ENCODE measurements around the gene ALDH1L1.
"Not testable (repeated sequence)": the region's sequence is repeated elsewhere in the genome, so short reads cannot be mapped to it uniquely, and the experiment has no call there.

Gene ALDH1L1

DNA sequence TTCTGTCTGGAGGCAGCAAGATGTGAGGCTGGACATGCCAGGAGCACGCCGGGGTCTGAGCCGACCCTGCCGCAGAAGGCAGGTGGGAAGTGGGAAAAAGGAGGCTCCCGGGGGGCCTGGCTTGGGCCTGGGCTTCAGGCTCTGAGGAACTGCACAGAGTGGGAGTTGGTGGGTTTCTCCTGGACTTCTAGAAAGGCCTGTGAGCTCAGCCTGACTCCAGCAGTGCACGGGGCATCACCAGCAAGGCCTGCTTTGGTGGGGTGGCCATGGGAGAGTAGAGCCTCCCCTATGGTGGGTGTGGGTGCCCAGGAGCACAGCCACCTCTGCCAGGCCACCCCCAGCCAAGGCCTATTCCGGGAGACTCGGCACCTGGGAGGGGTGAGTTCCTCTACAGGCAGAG lies 78.4 kb downstream of the ALDH1L1 start:
- Histone ChIP-seq H3K4me3 (no peak overlapping the region), H3K9me3 (peaks cover 20% of the 10 kb centered on the region), H3K27me3 (no peaks in the 10 kb centered on the region), H3K27ac (no peak overlapping the region), H4K20me1 (no peaks in the 10 kb centered on the region), H3K4me1 (no peaks in the 10 kb centered on the region), H3K9ac (no peak overlapping the region), H3K4me2 (no peak overlapping the region), H3K36me3 (no peaks in the 10 kb centered on the region)
- no peak for TF ChIP-seq Cebpa-rat (IDR thresholded peaks at IDR 0.05)

DNA sequence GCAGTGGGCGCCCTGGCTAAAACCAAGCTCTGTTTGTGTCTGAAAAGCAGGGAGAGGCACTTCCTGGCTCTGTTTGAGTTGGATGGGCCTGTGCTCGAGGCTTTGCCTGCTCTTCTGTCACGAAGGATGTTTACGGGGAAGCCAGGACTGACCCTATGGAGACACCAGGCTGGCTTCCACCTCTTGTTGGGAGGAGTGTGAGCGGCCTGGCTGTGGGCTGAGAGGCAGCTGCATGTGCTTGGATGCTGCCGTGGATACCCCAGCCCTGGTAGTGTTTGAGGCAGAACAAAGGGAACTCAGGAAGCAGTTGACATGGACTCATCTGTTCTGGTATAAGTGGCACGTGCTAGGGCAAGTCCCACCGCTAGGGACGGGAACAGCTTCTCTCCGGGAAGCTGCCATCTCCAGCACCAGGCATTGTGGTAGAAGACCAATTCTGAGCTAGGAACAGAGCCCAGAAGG lies 78.8 kb downstream of the ALDH1L1 start:
- no peaks in the 10 kb centered on the region for H3K27me3 ChIP-seq
- no peak overlapping the region for H3K4me2 ChIP-seq
- H3K27ac ChIP-seq, result no peak overlapping the region
- H3K9ac ChIP-seq, result no peak overlapping the region
- no peaks in the 10 kb centered on the region for H3K4me1 ChIP-seq
- H3K9me3 ChIP-seq, result peaks cover 25% of the 10 kb centered on the region
- H3K4me3 ChIP-seq, result no peak overlapping the region
- TF ChIP-seq Cebpa-rat (IDR thresholded peaks at IDR 0.05), result no peak
- no peaks in the 10 kb centered on the region for H3K36me3 ChIP-seq
- no peaks in the 10 kb centered on the region for H4K20me1 ChIP-seq

DNA sequence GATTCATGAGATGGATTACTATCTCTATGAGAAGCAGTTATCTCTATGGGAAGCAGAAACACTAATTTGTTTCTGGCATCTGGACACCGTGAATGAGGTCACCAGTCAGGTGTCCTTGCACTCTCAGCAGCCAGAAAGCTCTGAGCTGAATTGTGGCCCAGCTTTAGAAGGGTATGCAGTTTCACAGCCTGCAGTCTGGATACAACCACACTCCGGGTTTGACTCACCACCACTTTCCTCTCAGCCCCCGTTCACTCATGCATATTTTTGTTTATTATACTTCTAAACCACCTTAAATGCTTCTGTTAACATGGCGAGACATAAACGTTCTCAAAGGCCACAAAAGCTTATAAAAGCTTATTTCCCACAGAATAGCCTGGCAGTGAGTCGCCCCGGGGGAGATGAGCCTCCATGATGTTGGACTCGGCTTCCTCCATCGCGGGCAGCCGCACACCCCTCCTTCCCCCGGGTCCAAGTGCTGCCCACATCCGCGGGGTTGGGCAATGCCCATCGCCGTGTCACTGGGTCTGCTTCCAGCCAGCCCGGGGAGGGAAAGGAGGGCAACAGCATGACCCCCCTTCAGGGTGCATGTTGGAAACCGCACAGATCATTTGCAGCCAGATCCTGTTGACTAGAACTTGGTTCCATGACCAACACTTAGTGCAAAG lies 79.6 kb downstream of the ALDH1L1 start:
- Histone ChIP-seq H4K20me1 (no peaks in the 10 kb centered on the region), H3K9ac (no peak overlapping the region), H3K27ac (no peak overlapping the region), H3K4me2 (no peak overlapping the region), H3K4me3 (no peak overlapping the region), H3K9me3 (peaks cover 33% of the 10 kb centered on the region), H3K36me3 (no peaks in the 10 kb centered on the region), H3K27me3 (no peaks in the 10 kb centered on the region), H3K4me1 (no peaks in the 10 kb centered on the region)
- TF ChIP-seq Cebpa-rat (IDR thresholded peaks at IDR 0.05), result no peak

DNA sequence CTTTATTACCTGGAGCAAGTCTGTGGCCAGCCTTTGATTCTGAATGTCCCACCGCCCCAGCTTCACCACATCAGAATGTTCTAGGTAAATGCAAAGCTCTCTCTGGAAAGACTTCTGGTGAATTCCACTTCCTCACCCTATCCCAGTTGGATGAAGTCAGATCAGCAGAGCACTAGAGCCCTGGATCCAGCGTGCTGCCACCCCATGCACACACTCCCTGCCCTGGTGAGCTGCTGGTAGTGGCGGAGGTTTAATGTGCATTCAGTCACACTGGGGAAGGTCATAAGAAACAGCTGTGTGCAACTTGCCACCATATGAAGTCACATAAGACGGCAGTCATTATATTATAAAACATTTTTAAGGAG lies 80.1 kb downstream of the ALDH1L1 start:
- Histone ChIP-seq H3K27ac (no peak overlapping the region), H3K4me1 (no peaks in the 10 kb centered on the region), H3K9me3 (peaks cover 38% of the 10 kb centered on the region), H3K4me2 (no peak overlapping the region), H3K27me3 (no peaks in the 10 kb centered on the region), H3K36me3 (no peaks in the 10 kb centered on the region), H3K9ac (no peak overlapping the region), H3K4me3 (no peak overlapping the region), H4K20me1 (no peaks in the 10 kb centered on the region)
- no peak for TF ChIP-seq Cebpa-rat (IDR thresholded peaks at IDR 0.05)

DNA sequence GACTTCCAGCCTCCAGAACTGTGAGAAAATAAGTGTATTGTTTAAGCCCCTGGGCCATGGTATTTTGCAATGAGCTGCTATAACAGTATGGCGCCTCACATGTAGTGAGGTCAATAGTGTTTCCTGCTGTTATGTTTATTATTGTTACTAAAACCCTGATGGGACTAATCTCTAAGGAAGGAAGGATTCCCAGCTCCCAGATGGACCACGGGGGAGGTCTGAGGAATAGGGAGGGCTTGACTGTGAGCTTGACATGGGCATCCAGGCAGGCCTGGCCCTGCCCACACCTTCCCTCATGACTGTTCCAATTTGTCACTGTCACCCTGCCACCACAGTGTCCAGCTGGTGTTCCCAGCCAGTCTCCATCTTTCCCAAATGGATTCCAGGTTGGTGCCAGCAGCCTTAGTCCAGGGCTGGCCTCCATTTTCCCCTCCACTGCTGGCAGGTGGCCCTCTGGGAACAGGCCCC lies 82.0 kb downstream of the ALDH1L1 start:
- Histone ChIP-seq H3K4me2 (no peak overlapping the region), H3K36me3 (no peaks in the 10 kb centered on the region), H3K9ac (no peak overlapping the region), H3K4me1 (no peaks in the 10 kb centered on the region), H3K4me3 (no peak overlapping the region), H3K27me3 (no peaks in the 10 kb centered on the region), H4K20me1 (no peaks in the 10 kb centered on the region), H3K27ac (no peak overlapping the region), H3K9me3 (peaks cover 47% of the 10 kb centered on the region)
- TF ChIP-seq Cebpa-rat (IDR thresholded peaks at IDR 0.05), result no peak

DNA sequence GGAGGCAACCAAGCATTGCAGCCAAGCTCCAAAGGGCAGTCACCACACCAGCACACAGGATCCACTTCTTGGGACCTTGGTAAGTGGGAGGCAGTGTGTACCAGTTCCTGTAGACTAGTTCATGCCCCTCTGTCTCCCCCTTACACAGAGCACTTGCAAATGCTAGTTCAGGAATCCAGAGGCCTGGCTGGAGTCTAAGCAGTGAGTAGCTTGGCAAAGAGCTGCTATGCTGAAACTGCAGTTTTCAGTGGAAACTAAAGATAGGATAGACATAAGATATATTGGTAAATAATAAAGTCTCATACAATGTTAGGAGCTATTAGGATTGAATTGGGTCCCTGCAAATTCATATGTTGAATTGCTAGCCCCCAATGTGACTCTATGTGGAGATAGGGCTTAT lies 82.6 kb downstream of the ALDH1L1 start:
- H3K9ac ChIP-seq, result no peak overlapping the region
- H3K4me3 ChIP-seq, result no peak overlapping the region
- TF ChIP-seq Cebpa-rat (IDR thresholded peaks at IDR 0.05), result no peak
- peaks cover 52% of the 10 kb centered on the region for H3K9me3 ChIP-seq
- H3K27me3 ChIP-seq, result no peaks in the 10 kb centered on the region
- H3K4me2 ChIP-seq, result no peak overlapping the region
- no peaks in the 10 kb centered on the region for H3K36me3 ChIP-seq
- no peaks in the 10 kb centered on the region for H3K4me1 ChIP-seq
- H3K27ac ChIP-seq, result no peak overlapping the region
- no peaks in the 10 kb centered on the region for H4K20me1 ChIP-seq

DNA sequence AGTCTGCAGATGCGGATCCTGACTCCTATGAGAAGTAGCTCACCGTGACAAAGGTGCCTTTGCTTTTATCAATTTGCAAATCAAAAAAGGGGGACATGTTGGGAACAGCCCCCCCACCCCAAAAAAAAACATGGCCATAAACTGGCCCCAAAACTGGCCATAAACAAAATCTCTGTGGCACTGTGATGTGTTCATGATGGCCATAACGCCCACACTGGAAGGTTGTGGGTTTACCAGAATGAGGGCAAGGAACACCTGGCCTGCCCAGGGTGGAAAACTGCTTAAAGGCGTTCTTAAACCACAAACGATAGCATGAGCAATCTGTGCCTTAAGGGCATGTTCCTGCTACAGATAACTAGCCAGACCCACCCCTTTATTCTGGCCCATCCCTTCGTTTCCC lies 84.1 kb downstream of the ALDH1L1 start:
- H3K27ac ChIP-seq, H3K4me3 ChIP-seq, H3K27me3 ChIP-seq, H3K4me2 ChIP-seq, H3K36me3 ChIP-seq, H4K20me1 ChIP-seq, H3K4me1 ChIP-seq, H3K9ac ChIP-seq: not testable (repeated sequence)
- peaks cover 67% of the 10 kb centered on the region for H3K9me3 ChIP-seq

DNA sequence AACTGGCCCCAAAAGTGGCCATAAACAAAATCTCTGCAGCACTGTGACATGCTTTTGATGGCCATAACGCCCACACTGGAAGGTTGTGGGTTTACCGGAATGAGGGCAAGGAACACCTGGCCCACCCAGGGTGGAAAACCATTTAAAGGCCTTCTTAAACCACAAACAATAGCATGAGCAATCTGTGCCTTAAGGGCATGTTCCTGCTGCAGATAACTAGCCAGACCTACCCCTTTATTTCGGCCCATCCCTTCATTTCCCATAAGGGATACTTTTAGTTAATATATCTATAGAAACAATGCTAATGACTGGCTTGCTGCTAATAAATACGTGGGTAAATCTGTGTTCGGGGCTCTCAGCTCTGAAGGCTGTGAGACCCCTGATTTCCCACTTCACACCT lies 88.3 kb downstream of the ALDH1L1 start:
- H3K4me2 ChIP-seq, H3K4me1 ChIP-seq, H3K27me3 ChIP-seq, H4K20me1 ChIP-seq, H3K36me3 ChIP-seq, H3K9ac ChIP-seq, H3K27ac ChIP-seq, H3K4me3 ChIP-seq: not testable (repeated sequence)
- H3K9me3 ChIP-seq, result peaks cover 71% of the 10 kb centered on the region

DNA sequence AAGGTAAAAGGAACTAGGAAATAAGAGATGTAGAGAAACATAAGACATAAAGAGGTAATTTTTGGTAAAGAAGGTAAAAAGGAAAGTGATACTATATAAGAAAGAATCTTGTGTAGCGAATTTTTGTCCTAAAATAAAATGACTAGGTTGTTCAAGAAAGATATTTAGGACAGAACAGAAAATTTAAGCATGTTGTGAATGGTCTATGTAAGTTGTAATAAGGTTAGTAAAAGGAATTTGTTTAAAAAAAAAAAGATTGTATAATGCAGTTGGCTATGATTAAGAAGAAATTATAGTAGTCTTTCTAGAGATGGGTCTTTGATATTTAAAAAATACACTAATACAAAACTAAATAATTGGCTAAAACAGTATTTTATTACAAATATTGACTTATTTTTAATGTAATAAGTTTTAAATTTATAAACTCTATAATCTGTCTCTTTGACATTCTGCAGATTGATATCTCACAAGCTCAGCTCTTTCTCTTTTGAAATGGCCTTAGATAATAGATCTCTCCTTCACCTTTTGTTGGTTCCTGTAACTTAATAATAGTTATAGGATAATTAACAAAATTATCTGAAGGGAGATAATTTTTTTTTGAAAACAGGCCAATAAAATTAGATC lies 92.7 kb downstream of the ALDH1L1 start:
- Histone ChIP-seq H3K4me1 (peaks cover 14% of the 10 kb centered on the region), H3K27me3 (no peaks in the 10 kb centered on the region), H3K36me3 (no peaks in the 10 kb centered on the region), H3K4me3 (no peak overlapping the region), H4K20me1 (no peaks in the 10 kb centered on the region), H3K4me2 (no peak overlapping the region), H3K9ac (no peak overlapping the region), H3K9me3 (peaks cover 51% of the 10 kb centered on the region), H3K27ac (no peak overlapping the region)
- TF ChIP-seq Cebpa-rat (IDR thresholded peaks at IDR 0.05), result no peak

DNA sequence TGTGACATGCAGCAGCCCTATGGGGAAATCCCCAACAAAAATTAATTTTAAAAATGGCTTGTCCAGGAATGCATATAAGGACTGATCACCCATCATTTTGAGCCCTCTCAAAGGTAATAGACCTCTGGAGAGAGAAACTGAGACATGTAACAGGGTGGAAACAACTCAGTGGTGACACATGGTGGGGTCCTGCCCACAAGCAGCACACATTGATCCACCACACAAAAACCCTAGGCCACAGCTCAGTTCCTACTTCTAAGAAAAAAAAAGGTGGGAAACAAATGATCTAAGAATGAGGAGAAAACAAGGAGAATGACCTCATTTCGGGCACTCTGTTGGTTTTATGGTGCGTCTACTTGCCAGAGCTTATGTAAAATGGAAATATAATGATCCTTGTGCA lies 94.5 kb downstream of the ALDH1L1 start:
- Histone ChIP-seq H4K20me1 (no peaks in the 10 kb centered on the region), H3K27ac (no peak overlapping the region), H3K4me2 (no peak overlapping the region), H3K4me1 (peaks cover 16% of the 10 kb centered on the region), H3K9ac (no peak overlapping the region), H3K36me3 (no peaks in the 10 kb centered on the region), H3K4me3 (no peak overlapping the region), H3K9me3 (peaks cover 33% of the 10 kb centered on the region), H3K27me3 (no peaks in the 10 kb centered on the region)
- TF ChIP-seq Cebpa-rat (IDR thresholded peaks at IDR 0.05), result no peak
